GM19463 (cell line): ENCODE results near the gene PRDM4.
"Not testable (repeated sequence)": the region's sequence is repeated elsewhere in the genome, so short reads cannot be mapped to it uniquely, and the experiment has no call there.

Experiments used
- ATAC-seq: cut with Tn5 transposase; IDR thresholded peaks from one replicate; pipeline ENCODE4 v1.9.1; 2021; ENCODE audit warnings: mild to moderate bottlenecking, moderate library complexity; ENCODE audit not compliant: unreplicated experiment

PRDM4 gene

DNA sequence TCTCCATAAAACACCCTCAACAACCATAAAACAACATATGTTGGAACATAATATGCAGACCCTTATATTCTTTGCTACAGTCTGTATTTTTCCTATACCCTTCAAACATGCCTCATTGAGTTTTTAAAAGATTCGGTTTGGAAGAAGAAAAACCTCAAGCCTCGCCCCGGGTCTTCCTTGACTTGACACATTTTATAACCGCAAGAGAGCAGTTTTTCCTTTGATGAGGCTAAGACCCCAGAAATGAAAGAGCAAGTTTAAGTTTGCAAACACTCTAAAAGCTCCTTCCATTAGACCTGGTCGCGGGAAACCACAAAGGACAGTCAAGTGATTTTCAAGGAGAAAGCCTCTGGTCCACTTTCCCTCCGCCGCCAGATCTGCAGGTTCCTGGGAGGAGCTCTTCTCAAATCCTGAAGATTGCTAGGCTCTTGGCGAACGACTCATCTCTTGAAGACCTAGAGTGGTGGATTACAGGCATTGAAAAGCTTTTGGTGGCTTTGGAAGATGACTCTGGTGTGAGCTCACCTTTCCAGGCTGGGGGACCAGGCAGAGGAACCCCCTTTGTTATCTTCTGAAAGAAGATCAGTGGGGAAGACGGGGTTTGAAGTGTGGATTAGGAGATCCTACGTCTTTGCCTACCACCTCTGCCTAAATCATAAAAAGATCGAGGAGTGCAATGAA, 13.6 kb upstream of the PRDM4 start, which contains the start of gene ASCL4:
ASCL4 (plus strand) TSS at position 356 of the 681 bp plus-strand sequence. CDS start 515 bp downstream, outside the sequence.
- ATAC-seq, result no peak

DNA sequence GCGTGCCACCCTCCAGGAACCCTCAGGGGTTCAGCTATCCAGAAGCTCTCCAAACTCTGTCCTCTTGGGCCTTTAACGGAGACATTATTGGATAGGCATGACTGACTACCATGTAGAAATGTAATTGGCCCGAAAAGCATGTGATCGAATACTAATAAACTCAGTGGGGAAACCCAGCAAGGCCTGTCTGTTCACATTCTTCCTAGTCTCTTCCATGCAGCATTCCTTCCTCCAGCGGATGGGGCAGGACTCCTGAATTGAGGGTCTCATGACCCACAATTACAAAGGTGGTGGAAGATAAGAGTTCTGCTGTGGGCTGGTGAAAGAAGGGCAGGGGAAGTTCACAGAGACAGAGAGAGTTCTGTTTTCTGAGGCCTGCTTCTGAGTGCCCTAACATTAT, 6.5 kb upstream of the PRDM4 start:
- ATAC-seq, result no peak

DNA sequence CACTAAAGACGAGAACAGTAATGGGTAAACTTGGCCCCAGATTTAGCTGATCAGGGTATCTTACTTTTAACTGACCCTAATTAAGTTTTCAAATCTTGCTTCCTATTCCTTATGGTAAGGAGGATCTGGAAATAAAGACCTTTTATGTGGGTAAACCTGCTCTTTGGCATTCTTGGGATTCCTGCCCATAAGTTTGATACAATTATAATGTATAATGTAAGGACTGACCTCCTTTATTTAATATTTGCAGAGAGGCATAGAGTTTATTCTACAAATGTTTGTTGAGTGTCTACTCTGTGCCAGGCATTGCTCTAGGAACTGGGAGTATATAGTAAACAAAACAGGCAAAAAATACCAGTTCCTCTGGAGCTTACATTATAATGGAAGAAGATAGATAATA, 4.4 kb upstream of the PRDM4 start:
- no peak for ATAC-seq

DNA sequence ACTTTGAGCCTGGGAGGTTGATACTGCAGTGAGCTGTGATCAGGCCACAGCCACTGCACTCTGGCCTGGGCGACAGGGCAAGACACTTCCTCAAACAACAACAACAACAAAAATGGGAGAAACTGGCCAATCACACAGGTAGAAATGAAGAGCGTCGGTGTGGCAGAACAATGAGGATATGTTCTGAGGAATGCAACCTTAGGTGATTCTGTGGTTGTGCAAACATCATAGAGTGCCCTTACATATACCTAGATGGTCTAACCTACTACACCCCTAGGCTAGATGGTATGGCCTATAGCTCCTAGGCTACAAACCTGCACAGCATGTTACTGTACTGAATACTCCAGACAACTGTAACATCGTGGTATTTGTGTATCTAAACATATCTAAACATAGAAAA, 3.7 kb upstream of the PRDM4 start:
- ATAC-seq, result no peak

DNA sequence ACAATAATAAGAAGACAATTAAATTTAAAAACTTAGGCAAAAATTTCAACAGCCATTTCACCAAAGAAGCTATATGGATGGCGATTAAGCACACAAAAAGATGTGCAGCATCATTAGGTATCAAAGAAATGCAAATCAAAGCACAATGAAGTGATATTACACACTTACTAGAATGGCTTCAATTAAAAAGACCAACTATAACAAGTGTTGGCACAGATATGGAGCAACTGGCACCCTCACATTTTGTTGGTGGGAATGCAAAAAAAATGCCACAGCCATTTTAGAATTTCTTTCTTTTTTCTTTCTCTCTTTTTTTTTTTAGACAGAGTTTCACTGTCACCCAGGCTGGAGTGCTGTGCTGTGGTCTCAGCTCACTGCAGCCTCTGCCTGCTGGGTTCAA, 1.9 kb upstream of the PRDM4 start:
- no peak for ATAC-seq

DNA sequence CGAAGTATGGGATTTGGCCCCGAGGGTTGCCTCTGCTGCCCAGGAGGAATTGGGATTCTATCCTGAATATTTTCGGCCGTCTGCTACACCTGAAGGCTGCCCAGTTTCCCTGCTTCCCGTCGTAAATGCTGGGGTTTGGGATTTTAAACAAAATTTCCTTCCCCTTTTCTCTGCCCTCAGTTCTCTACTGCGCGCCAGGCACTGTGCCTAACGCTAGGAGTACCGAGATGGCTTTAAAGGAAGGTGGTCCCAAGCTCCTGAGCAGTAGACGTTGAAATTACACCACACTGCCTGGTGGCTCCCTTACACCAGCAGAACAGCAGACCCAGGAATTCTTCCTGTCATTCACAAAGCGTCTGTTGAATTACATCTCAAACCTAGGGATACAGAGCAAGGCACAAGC, 566 bp upstream of the PRDM4 start:
- ATAC-seq, result no peak

DNA sequence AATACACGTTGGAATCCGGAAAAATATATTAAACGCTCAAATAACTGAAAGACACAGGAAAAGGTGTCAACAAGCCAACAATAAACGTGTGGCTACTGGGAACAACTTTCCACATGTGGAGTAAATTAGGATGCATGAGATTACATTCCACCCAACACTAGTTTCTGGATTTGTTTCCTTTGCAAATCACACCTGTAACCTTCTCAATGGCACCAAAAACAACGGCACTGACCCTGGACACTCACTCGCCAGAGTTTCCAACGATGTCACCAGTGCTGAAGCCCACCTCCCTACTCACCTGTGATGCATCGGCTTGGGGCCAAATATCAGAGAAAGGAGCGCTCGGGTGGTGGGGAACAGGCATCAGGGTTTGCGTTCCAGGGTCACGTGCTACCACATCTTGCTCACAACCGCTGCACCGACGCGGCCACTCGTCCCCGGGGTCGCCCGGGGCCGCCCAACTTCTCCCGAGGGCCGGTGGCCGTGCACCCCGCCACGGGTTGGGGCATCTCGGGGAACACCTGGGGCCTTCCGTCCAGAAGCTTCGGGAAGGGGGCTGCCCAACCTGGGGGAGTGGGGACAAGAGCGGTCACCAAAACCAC, 629 bp downstream of the PRDM4 start:
- ATAC-seq, result peak; percentile 21

DNA sequence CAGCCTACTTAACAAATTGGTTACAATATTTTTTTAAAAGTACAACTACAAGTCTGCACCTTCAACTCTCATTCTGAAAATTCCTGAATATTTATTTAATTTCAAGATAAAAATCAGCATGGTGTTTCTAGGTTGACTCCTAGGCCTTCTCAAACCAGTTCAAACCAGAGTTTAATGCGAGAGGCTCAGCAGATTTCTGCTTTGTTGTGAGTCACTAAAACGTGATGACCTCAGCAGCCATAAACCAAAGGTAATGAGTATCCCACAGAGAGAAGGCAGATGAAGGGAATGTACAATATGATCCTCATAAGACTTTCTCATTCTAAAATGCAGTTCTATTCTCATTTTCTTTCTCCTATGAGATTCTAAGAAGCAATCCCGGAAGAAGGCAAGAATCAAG, 1.5 kb downstream of the PRDM4 start:
- no peak for ATAC-seq

DNA sequence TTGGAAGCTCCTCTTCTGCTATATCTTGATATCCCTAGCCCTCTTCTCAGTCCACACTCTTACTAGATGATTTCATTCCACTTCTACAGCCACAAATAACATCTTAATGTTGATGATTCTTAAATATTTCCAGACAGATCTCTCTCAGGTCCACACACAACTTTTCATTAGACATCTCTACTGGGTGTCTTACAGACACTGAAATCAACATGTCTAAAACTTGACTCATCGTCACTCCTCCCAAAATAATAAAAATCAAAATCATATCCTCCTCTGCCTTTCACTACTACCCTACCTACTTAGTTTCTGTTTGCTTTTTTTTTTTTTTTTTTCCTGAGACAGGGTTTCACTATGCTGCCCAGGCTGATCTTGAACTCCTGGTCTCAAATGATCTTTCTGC, 11.9 kb downstream of the PRDM4 start:
- no peak for ATAC-seq

DNA sequence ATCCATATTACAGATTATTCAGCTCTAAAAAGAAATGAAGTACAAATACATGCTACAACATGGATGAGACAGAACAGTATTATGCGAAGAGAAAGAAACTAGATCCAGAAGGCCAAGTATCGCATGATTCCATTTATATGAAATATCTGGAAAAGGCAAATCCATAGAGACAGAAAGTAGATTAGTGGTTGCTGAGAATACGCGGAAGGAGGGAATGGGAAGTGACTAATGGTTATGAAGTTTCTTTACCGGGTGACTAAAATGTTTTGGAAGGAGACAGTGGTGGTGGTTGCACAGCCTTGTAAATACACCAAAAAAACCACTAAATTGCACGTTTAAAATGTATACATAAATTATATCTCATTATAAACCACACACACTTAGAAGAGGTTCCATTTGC, 12.5 kb downstream of the PRDM4 start:
- no peak for ATAC-seq

DNA sequence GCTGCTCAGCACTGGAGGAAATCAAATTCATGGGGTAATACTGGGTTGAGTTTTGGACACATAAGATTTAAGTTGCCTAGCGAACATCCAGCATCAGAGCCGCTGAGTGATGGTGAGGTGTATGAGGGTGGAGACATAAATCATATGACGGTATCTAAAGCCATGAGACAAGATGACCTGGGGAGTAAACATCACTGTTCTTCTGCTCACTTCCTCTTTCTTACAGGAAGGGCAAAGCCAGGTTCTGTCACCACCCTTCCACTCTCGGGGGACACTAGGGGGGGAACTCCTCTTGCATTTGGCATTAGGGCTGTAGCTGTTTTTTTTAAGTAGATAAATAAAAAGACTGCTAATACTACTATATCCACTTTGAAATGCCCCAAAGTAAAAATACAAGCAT, 24.0 kb downstream of the PRDM4 start:
- ATAC-seq, result peak; percentile 89

DNA sequence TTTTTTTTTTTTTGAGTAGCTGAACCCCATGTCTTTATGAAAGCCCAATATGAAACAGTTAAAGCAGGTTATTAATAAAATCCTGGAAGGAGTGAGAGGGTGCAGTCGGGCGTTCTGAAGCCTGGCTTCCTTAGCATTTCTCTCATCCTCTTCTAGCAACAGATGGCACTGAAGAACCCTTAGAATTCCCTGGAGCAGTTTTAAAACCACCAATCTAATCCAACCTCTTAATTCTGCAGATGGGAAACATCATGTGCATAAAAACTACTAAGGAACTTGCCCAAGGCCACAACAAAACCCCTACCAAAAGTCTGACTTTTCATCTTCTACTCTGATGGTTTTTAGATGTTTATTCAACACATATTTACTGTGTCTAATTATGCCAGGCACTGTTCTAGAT, 25.2 kb downstream of the PRDM4 start:
- ATAC-seq, result no peak

DNA sequence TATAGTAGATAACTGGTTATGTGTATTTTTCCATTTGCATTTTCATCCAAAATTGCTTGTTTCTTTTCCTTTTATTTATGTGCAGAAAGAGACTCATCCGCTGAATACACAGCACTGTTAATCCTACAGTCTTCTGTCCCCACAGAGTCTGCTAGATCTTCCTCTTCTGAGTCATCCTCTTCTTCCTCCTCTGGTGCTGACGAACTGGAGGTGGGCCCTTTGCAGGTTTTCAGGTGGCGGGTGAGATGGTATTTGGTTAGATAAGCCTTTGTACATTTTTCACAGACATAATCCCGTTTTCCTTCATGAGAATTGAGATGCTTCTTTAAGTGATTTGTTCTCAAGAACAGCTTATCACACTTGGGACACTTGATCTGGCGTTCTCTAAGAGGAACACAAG, 26.8 kb downstream of the PRDM4 start:
- no peak for ATAC-seq

DNA sequence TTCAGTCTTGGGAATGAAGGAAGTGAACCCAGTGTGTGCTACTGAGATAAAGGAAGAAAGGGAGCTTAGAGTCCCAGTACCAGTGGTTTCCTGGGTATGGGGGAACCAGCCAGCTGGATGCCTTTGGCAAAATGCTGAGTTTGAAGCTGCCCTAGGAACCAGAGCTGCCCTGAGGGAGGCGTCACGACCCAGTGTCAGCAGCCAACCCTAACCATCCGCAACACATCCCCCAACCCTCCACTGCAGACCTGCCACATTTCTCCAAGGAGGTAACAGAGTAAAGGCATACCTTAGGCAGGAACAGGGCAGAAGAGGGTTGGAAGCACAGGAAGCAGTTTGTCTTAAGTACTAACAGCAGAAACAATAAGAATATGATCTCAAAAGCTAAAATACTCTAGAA, 28.6 kb downstream of the PRDM4 start:
- ATAC-seq, result no peak

DNA sequence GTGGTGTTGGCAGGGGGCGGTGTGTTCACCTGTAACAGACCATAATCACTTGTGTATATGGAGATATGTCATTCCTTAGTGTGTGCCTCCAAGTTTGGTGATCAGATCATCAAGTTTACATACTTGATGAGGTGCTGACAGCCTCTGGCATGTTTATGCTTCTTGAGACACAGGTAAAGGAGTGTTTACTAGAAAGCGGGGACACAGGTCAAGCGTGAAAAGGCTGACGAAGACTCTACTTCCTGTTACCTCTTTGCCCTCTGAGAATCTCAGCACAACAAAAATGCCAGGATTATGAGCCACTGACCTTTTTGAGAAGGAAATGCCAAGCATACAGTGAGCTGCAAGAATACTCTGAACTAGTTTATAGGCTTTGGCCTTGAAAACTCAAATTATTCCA, 29.6 kb downstream of the PRDM4 start:
- ATAC-seq, result no peak

DNA sequence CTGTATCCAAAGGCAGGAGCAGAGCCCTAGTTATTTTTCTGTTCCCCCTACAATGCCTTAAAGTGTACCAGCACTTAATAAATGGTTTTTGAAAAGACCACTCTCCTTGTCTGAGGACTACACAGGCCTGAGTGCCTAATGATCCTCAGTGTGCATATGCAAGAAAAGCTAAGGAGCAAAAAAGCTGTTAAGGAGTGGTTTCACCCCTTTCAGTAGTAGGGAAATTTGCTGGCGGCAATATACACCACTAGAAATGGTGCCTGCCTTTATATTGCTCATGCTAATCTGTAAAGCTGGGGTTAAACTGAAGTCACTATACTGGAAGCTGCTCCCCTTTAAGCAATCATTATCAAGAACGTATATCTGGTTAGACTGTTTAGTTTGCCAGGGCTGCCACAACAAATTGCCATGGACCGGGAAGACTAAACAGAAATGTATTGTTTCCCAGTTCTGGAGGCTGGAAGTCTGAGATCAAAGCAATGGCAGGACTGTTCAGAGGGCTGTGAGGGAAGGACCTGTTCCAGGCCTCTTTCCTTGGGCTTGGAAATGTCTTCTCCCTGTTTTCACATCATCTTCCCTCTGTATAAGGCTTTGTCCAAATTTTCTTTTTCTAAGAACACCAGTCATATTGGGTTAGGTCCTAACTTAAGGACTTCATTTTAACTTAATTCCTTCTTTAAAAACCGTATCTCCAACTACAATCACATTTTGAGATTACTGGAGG, 30.2 kb downstream of the PRDM4 start:
- no peak for ATAC-seq

DNA sequence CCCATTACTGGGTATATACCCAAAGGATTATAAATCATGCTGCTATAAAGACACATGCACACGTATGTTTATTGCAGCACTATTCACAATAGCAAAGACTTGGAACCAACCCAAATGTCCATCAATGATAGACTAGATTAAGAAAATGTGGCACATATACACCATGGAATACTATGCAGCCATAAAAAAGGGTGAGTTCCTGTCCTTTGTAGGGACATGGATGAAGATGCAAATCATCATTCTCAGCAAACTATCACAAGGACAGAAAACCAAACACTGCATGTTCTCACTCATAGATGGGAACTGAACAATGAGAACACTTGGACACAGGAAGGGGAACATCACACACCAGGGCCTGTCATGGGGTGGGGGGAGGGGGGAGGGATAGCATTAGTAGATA, 33.2 kb downstream of the PRDM4 start:
- not testable (repeated sequence) for ATAC-seq

DNA sequence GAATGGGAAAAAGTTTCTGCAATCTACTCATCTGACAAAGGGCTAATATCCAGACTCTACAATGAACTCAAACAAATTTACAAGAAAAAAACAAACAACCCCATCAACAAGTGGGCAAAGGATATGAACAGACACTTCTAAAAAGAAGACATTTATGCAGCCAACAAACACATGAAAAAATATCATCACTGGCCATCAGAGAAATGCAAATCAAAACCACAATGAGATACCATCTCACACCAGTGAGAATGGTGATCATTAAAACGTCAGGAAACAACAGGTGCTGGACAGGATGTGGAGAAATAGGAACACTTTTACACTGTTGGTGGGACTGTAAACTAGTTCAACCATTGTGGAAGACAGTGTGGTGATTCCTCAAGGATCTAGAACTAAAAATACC, 33.6 kb downstream of the PRDM4 start:
- ATAC-seq, result not testable (repeated sequence)

DNA sequence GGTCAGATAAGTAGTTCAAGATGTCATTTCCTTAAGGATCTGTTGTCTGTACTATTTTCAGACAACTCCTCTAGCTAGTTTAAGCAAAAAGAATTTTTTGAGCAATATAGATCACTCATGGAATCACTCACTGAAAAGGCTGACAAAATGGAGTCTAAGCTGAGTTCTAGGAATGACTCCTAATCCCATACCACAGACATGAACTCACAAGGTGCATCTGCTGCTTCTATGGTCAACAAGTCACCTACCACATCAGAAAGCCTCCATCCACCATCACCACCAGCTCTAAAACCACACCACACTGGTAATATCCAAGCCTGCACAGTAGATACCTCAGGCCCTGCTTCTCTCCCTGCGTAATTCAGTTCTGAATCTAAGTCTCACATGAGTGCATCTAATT, 42.3 kb downstream of the PRDM4 start:
- ATAC-seq, result no peak

DNA sequence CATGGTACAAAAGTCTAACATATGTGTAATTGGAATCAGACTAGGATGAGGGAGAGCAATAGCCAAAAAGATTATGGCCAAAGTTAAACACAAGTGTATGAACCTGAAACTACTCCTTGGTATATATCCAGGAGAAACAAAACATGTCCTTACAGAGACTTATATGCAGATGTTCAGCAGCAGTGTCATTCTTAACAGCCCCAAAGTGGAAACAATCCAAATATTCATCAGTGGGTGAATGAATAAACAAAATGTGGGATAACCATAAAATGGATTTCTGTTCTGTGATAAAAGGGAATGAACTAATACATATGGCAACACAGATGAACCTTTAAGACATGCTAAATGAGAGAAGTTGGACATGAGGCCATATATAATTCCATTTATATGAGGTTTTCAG, 45.2 kb downstream of the PRDM4 start:
- ATAC-seq, result no peak

DNA sequence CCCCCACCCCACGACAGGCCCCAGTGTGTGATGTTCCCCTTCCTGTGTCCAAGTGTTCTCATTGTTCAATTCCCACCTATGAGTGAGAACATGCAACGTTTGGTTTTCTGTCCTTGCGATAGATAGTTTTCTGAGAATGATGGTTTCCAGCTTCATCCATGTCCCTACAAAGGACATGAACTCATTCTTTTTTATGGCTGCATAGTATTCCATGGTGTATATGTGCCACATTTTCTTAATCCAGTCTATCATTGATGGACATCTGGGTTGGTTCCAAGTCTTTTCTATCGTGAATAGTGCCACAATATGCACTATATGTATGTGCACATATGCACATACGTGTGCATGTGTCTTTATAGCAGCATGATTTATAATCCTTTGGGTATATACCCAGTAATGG, 55.4 kb downstream of the PRDM4 start:
- not testable (repeated sequence) for ATAC-seq

DNA sequence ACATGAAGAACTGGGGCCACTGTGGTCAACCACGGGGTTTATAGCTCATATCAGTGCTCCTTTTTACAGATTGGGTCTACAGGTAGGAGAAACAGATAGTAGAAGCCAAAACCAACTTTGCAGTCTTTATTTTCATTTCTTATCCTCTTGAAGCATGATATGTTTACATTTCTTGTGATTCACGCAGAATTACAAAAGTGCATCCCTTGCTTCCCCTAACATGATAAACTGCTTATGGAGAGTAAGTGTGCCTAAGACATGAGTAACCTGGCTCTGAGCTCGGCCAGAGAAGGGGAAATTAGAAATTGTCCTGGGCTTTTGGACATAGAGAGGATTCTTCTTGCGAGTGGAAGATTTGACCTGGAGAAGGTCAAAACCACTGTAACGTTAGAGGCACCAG, 56.9 kb downstream of the PRDM4 start:
- no peak for ATAC-seq
